Chondrocyte (in vitro differentiated cells): ENCODE data around the gene JADE3. TPM values are rescaled to one million over a fixed set of nuclear protein-coding genes. Genes with fewer than 3 reads are reported as not detected.

Source experiments
- DNase-seq: peaks from one replicate; pipeline ENCODE4 v3.0.0; 2021; ENCODE audit warnings: mixed read lengths, low spot score
- H3K27ac Mint-ChIP-seq: one replicate; pipeline ENCODE4 v1.8.0; 2021; ENCODE audit warnings: mild to moderate bottlenecking, moderate library complexity, mixed read lengths; ENCODE audit not compliant: unreplicated experiment
- H3K27me3 Mint-ChIP-seq: 2 replicates; pipeline ENCODE4 v1.8.0; 2021; ENCODE audit warnings: low read depth, mixed read lengths
- H3K36me3 Mint-ChIP-seq: 2 replicates; pipeline ENCODE4 v1.8.0; 2021; ENCODE audit warnings: low read depth, mixed read lengths
- H3K4me1 Mint-ChIP-seq: 2 replicates; pipeline ENCODE4 v1.8.0; 2021; ENCODE audit warnings: low read depth, mild to moderate bottlenecking, mixed read lengths
- H3K4me3 Mint-ChIP-seq: one replicate; pipeline ENCODE4 v1.8.0; 2021; ENCODE audit warnings: mild to moderate bottlenecking, moderate library complexity, mixed read lengths; ENCODE audit not compliant: unreplicated experiment
- H3K9me3 Mint-ChIP-seq: 2 replicates; pipeline ENCODE4 v1.8.0; 2021; ENCODE audit warnings: low read depth, mixed read lengths
- total RNA-seq: library from RNA; stranded (reverse); gene quantifications from 3 replicates; pipeline ENCODE4 v1.2.1, GENCODE V29; 2021
- TF ChIP-seq, protein P1 (sequence below): fragments of 200-600 bp; sonication (generic); IDR thresholded peaks from 2 replicates; pipeline ENCODE4 v1.5.0; 2021; ENCODE audit warnings: antibody characterized with exemption, mild to moderate bottlenecking, moderate library complexity

JADE3 gene
- total RNA-seq, 1 donor from 2014 or later = 11.7 TPM

DNA sequence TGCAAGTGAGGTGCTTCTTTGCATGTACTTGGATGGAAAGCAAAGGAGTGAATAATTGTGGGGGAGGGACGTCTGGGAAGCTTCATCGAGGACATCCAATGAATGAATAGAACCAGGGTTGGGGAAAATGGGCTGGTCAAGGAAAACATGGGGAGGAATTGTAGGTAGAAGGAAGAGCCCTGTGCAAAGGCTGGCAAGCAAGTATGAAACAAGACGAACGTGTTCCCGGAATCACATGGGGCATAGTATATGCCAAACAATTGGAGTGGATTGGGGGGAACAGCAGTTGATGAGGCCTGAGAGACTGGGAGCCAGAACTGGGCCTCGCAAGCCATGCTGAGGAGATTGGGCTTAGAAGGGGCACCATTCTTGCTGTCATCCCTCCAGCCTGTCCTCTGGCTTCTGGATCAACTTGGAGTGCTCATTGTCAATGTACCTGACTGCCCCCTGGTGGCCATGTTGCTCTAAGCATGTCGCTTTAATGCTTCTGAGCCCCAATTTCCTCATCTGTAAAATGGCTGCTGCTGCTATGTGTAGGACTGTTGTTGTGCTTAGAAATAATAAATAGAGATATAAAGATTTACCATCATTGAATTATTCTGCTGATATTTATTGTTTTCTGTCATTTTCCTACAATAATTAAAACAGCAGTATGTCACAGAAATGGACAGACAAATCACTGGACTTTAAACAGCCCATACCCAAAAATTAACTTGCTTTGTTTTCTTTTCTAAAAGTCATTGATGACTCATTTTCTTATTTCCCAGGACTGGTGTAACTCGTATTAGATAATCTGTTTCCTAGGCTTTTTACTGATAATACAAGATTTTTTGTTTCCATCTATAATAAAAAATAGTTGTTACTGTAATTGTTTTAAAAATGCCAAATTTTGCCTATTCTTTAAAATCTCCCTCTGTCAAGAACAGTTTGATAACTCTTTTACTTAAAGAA, 66.4 kb downstream of the JADE3 start:
- H3K27me3 Mint-ChIP-seq = no peaks in the 10 kb centered on the region
- peak overlapping the region; percentile 81 for H3K27ac Mint-ChIP-seq

DNA sequence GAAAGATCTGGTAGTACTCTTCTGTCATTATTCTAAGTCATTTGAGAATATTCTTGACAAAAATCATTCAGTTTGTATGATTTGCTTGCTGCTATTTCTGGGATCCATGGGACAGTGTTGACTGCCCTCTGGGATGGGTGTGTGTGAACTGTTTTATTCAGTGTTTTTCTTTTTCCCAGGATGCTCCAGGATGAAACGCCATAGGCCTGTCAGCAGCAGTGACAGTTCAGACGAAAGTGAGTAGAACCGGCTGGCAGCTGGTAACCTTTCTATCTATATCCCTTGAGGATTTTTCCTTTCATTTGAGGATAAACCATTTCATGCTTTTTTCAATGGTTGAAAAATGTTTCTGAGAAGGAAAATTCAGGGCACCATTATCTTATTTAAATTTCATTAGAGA, 72.5 kb downstream of the JADE3 start:
- H3K27ac Mint-ChIP-seq = peak overlapping the region; percentile 60
- H3K4me3 Mint-ChIP-seq = no peak overlapping the region
- no peak for DNase-seq
- no peaks in the 10 kb centered on the region for H3K27me3 Mint-ChIP-seq
- TF ChIP-seq, protein P1, sequence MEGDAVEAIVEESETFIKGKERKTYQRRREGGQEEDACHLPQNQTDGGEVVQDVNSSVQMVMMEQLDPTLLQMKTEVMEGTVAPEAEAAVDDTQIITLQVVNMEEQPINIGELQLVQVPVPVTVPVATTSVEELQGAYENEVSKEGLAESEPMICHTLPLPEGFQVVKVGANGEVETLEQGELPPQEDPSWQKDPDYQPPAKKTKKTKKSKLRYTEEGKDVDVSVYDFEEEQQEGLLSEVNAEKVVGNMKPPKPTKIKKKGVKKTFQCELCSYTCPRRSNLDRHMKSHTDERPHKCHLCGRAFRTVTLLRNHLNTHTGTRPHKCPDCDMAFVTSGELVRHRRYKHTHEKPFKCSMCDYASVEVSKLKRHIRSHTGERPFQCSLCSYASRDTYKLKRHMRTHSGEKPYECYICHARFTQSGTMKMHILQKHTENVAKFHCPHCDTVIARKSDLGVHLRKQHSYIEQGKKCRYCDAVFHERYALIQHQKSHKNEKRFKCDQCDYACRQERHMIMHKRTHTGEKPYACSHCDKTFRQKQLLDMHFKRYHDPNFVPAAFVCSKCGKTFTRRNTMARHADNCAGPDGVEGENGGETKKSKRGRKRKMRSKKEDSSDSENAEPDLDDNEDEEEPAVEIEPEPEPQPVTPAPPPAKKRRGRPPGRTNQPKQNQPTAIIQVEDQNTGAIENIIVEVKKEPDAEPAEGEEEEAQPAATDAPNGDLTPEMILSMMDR = no peak
- H3K9me3 Mint-ChIP-seq = peaks cover 19% of the 10 kb centered on the region
- H3K36me3 Mint-ChIP-seq = peaks cover 8% of the 10 kb centered on the region
- H3K4me1 Mint-ChIP-seq = peaks cover 12% of the 10 kb centered on the region

More for the DNA sequence above, 66.4 kb downstream of the JADE3 start:
- TF ChIP-seq, protein P1 = peak; percentile 80
- H3K9me3 Mint-ChIP-seq = peaks cover 6% of the 10 kb centered on the region
- H3K4me3 Mint-ChIP-seq = no peak overlapping the region
- no peaks in the 10 kb centered on the region for H3K36me3 Mint-ChIP-seq
- no peak for DNase-seq
- peaks cover 26% of the 10 kb centered on the region for H3K4me1 Mint-ChIP-seq

DNA sequence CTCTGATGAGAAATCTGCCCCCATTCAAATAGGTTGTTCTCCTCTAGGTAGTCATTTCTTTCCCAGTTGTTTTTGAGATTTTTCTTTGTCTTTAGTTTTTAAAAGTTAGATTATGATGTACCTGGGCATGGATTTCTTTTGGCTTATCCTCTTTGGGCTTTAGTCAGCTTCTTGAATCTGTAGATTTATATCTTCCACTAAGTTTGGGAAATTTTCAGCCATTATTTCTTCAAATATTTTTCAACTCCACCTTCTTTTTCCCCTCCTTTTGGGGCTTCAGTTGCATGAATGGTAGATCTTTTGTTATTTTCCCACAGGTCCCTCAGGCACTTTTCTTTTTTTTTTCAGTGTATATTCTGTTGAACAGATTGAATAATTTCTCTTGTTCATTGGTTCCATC, 77.3 kb downstream of the JADE3 start:
- peaks cover 31% of the 10 kb centered on the region for H3K9me3 Mint-ChIP-seq
- no peak overlapping the region for H3K27ac Mint-ChIP-seq
- DNase-seq = no peak
- H3K4me3 Mint-ChIP-seq = no peak overlapping the region
- H3K4me1 Mint-ChIP-seq = peaks cover 12% of the 10 kb centered on the region
- peaks cover 14% of the 10 kb centered on the region for H3K36me3 Mint-ChIP-seq
- TF ChIP-seq, protein P1 = no peak
- no peaks in the 10 kb centered on the region for H3K27me3 Mint-ChIP-seq

- Mint-ChIP-seq H3K9me3 (peaks cover 28% of the 10 kb centered on the region), H3K27ac (no peak overlapping the region), H3K27me3 (no peaks in the 10 kb centered on the region), H3K4me3 (no peak overlapping the region), H3K36me3 (peaks cover 11% of the 10 kb centered on the region), H3K4me1 (peaks cover 11% of the 10 kb centered on the region)
- TF ChIP-seq, protein P1 = no peak
- DNase-seq = no peak
These were observed 79.4 kb downstream of the JADE3 start for GRCh38 chrX:46991664-46992063.

DNA sequence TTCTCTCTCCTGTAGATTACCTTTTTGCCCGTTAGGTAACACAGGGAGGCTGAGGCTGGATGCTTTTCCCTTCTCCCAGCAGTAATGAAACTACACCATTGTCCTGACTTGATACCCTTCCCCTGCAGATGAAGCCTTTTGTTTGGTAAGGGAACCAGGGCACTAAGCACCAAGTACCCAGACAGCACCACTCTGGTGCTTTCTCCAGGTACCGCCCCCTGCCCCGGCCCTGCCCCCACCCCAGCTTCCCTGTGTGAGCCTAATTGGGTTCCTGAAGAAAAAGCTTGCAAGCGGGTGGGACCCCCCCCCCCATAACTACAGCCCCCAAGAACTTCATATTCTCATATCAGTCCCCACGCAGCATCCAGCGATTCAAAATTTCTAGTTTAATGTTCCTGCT, 79.8 kb downstream of the JADE3 start:
- no peak overlapping the region for H3K27ac Mint-ChIP-seq
- H3K4me3 Mint-ChIP-seq = no peak overlapping the region
- peaks cover 11% of the 10 kb centered on the region for H3K36me3 Mint-ChIP-seq
- TF ChIP-seq, protein P1 = no peak
- peaks cover 11% of the 10 kb centered on the region for H3K4me1 Mint-ChIP-seq
- H3K9me3 Mint-ChIP-seq = peaks cover 28% of the 10 kb centered on the region
- H3K27me3 Mint-ChIP-seq = no peaks in the 10 kb centered on the region
- no peak for DNase-seq
